ENCODE measurements around the gene CUX1. TPM values are rescaled to one million over a fixed set of nuclear protein-coding genes. Genes with fewer than 3 reads are reported as not detected.

The CUX1 gene
- total and polyA plus RNA-seq, 2 donors (not counting 1 experiment from before 2014, with no cell fraction given), result 10.8 to 86.5 TPM

DNA sequence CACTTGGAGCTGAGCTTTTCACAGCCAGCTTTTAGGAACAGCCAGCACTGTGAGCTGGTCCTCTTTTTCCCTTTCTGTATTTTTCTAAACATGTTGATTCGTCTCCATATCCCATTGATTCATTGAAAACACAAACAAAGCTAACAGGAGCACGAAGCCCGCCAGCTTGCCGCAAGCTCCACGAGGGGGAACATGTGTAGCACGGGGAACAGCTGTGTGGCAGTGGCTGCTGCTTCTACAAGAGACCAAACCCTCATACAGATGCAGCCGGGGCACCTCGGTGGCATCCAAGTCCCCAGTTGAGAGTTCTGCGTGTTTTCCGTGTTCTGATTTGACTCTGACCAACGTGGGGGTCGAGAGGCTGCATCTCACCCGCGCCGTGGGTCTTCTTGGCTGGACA, 388.5 kb downstream of the CUX1 start:
- H3K9me3 Mint-ChIP-seq (ENCODE audit: insufficient read depth), result no peaks in the 10 kb centered on the region
- no peak overlapping the region for H3K4me2 ChIP-seq (replicated peaks; ENCODE audit: low read depth, low read length, poor library complexity, severe bottlenecking)
- H3K4me3 ChIP-seq (ENCODE audit: control extremely low read depth in 1 of 5, extremely low read depth in 1 of 5, insufficient read depth in 1 of 5, low read depth in 2 of 5, low read length in 4 of 5), result no peak overlapping the region
- ATAC-seq (ENCODE audit: low read depth), result no peak
- no peaks in the 10 kb centered on the region for H3K4me1 ChIP-seq (ENCODE audit: control insufficient read depth in 2 of 2, insufficient read depth in 2 of 2, low read length in 2 of 2)
- no peak for TF ChIP-seq EZH2 (IDR thresholded peaks at IDR 0.05; ENCODE audit: borderline replicate concordance, insufficient read depth, low read depth, low read length, poor library complexity, severe bottlenecking)
- TF ChIP-seq, protein P1, sequence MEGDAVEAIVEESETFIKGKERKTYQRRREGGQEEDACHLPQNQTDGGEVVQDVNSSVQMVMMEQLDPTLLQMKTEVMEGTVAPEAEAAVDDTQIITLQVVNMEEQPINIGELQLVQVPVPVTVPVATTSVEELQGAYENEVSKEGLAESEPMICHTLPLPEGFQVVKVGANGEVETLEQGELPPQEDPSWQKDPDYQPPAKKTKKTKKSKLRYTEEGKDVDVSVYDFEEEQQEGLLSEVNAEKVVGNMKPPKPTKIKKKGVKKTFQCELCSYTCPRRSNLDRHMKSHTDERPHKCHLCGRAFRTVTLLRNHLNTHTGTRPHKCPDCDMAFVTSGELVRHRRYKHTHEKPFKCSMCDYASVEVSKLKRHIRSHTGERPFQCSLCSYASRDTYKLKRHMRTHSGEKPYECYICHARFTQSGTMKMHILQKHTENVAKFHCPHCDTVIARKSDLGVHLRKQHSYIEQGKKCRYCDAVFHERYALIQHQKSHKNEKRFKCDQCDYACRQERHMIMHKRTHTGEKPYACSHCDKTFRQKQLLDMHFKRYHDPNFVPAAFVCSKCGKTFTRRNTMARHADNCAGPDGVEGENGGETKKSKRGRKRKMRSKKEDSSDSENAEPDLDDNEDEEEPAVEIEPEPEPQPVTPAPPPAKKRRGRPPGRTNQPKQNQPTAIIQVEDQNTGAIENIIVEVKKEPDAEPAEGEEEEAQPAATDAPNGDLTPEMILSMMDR (IDR thresholded peaks at IDR 0.05), result no peak
- H3K9ac ChIP-seq (ENCODE audit: low read length), result no peak overlapping the region
- no peak overlapping the region for H3K27ac Mint-ChIP-seq
- ChIA-PET POLR2A (no interaction called here), CTCF (no interaction called here)
- H3K9me3 ChIP-seq (ENCODE audit: control extremely low read depth in 1 of 3, control insufficient read depth in 2 of 3, insufficient read depth in 1 of 3, low read length in 2 of 3), result no peaks in the 10 kb centered on the region
- no peaks in the 10 kb centered on the region for H3K27me3 Mint-ChIP-seq
- H3K4me1 Mint-ChIP-seq, result peaks cover 2% of the 10 kb centered on the region
- H4K20me1 ChIP-seq (ENCODE audit: control insufficient read depth, insufficient read depth, low read length, poor library complexity, severe bottlenecking), result no peaks in the 10 kb centered on the region
- H3K27ac ChIP-seq (ENCODE audit: low read length in 2 of 2), result no peak overlapping the region
- WGBS (ENCODE audit: insufficient coverage), result 98% methylated on average over 13 of the region's 15 CpGs
- intact Hi-C loops (cut with micrococcal nuclease), result no loop called here
- DNase-seq, result no peak
- H3K27me3 ChIP-seq (replicated peaks in 1 of 4; ENCODE audit: control extremely low read depth in 1 of 4, control insufficient read depth in 3 of 4, insufficient read depth in 4 of 4, low read length in 3 of 4), result no peaks in the 10 kb centered on the region
- no peaks in the 10 kb centered on the region for H3K79me2 ChIP-seq (ENCODE audit: control insufficient read depth, insufficient read depth, low read length)
- no peak overlapping the region for H3K4me3 Mint-ChIP-seq
- H3K36me3 ChIP-seq (replicated peaks in 1 of 2; ENCODE audit: control extremely low read depth in 1 of 2, control insufficient read depth in 1 of 2, extremely low read depth in 1 of 2, insufficient read depth in 2 of 2, low read length in 1 of 2), result peaks cover 1 to 48% of the 10 kb centered on the region in 2 experiments
- no peak overlapping the region for H2AFZ ChIP-seq (ENCODE audit: insufficient read depth, low read depth, low read length, poor library complexity, severe bottlenecking)

DNA sequence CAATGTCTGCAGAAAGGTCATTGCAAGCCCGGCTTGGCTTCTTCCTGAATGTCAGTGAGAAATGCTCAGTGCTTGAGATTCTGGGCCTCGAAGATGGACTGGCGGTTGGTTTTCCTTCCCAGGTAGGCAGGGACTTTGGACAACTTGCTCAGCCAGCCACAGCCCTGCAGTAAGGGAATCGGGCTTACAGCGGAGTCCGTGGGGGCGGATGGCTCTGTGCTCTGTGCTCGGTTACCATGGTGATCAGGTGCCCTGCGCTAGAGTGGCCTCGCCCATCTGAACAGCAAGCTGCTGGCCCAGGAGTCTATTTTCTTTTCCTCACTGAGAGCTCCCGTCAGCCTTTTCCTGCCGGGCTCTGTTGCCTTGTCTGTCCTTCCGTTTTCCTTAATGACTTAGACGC, 391.4 kb downstream of the CUX1 start:
- ChIA-PET CTCF (interaction anchor here (1.3 kb wide), 1 partner anchor 606 kb away, joined by 4 read pairs; no protein-coding TSS in a partner anchor), POLR2A (no interaction called here)
- no peaks in the 10 kb centered on the region for H3K9me3 Mint-ChIP-seq (ENCODE audit: insufficient read depth)
- H2AFZ ChIP-seq (ENCODE audit: insufficient read depth, low read depth, low read length, poor library complexity, severe bottlenecking), result no peak overlapping the region
- no peaks in the 10 kb centered on the region for H3K9me3 ChIP-seq (ENCODE audit: control extremely low read depth in 1 of 3, control insufficient read depth in 2 of 3, insufficient read depth in 1 of 3, low read length in 2 of 3)
- H3K27ac Mint-ChIP-seq, result no peak overlapping the region
- ATAC-seq (ENCODE audit: low read depth) (no peak), DNase-seq (no peak)
- H3K27me3 ChIP-seq (replicated peaks in 1 of 4; ENCODE audit: control extremely low read depth in 1 of 4, control insufficient read depth in 3 of 4, insufficient read depth in 4 of 4, low read length in 3 of 4), result no peaks in the 10 kb centered on the region
- H3K4me1 Mint-ChIP-seq, result peaks cover 6% of the 10 kb centered on the region
- no peaks in the 10 kb centered on the region for H4K20me1 ChIP-seq (ENCODE audit: control insufficient read depth, insufficient read depth, low read length, poor library complexity, severe bottlenecking)
- no peaks in the 10 kb centered on the region for H3K79me2 ChIP-seq (ENCODE audit: control insufficient read depth, insufficient read depth, low read length)
- no peak for TF ChIP-seq EZH2 (IDR thresholded peaks at IDR 0.05; ENCODE audit: borderline replicate concordance, insufficient read depth, low read depth, low read length, poor library complexity, severe bottlenecking)
- TF ChIP-seq, protein P1 (IDR thresholded peaks at IDR 0.05), result no peak
- no peak overlapping the region for H3K4me3 Mint-ChIP-seq
- H3K4me3 ChIP-seq (ENCODE audit: control extremely low read depth in 1 of 5, extremely low read depth in 1 of 5, insufficient read depth in 1 of 5, low read depth in 2 of 5, low read length in 4 of 5), result no peak overlapping the region
- no peak overlapping the region for H3K27ac ChIP-seq (ENCODE audit: low read length in 2 of 2)
- intact Hi-C loops (cut with micrococcal nuclease), result no loop called here
- no peaks in the 10 kb centered on the region for H3K27me3 Mint-ChIP-seq
- 97% methylated on average over 14 of the region's 14 CpGs for WGBS (ENCODE audit: insufficient coverage)
- H3K4me2 ChIP-seq (replicated peaks; ENCODE audit: low read depth, low read length, poor library complexity, severe bottlenecking), result no peak overlapping the region
- H3K4me1 ChIP-seq (ENCODE audit: control insufficient read depth in 2 of 2, insufficient read depth in 2 of 2, low read length in 2 of 2), result no peaks in the 10 kb centered on the region
- H3K9ac ChIP-seq (ENCODE audit: low read length), result no peak overlapping the region
- H3K36me3 ChIP-seq (replicated peaks in 1 of 2; ENCODE audit: control extremely low read depth in 1 of 2, control insufficient read depth in 1 of 2, extremely low read depth in 1 of 2, insufficient read depth in 2 of 2, low read length in 1 of 2), result peaks cover 1 to 30% of the 10 kb centered on the region in 2 experiments
